Glutamatergic neuron (in vitro differentiated cells): Measurements from ENCODE around the gene DDX47. TPM values are rescaled to one million over a fixed set of nuclear protein-coding genes. Genes with fewer than 3 reads are reported as not detected.
"Not testable (repeated sequence)": the region's sequence is repeated elsewhere in the genome, so short reads cannot be mapped to it uniquely, and the experiment has no call there.

Experiments
- DNase-seq: peaks from one replicate; pipeline ENCODE4 v3.0.0; 2022
- H3K27ac Mint-ChIP-seq: one replicate; pipeline ENCODE4 v1.8.0; 2020; ENCODE audit warnings: mild to moderate bottlenecking, mixed read lengths, inconsistent platforms; ENCODE audit not compliant: unreplicated experiment
- H3K27me3 Mint-ChIP-seq: one replicate; pipeline ENCODE4 v1.8.0; 2020; ENCODE audit warnings: mild to moderate bottlenecking, moderate library complexity, mixed read lengths, inconsistent platforms; ENCODE audit not compliant: unreplicated experiment
- H3K36me3 Mint-ChIP-seq: one replicate; pipeline ENCODE4 v1.8.0; 2020; ENCODE audit warnings: mild to moderate bottlenecking, mixed read lengths, inconsistent platforms; ENCODE audit not compliant: unreplicated experiment
- H3K4me1 Mint-ChIP-seq: one replicate; pipeline ENCODE4 v1.8.0; 2020; ENCODE audit warnings: mild to moderate bottlenecking, low read depth, mixed read lengths, inconsistent platforms; ENCODE audit not compliant: unreplicated experiment
- H3K4me3 Mint-ChIP-seq: one replicate; pipeline ENCODE4 v1.8.0; 2020; ENCODE audit warnings: mild to moderate bottlenecking, mixed read lengths, inconsistent platforms; ENCODE audit not compliant: unreplicated experiment
- H3K9me3 Mint-ChIP-seq: one replicate; pipeline ENCODE4 v1.8.0; 2020; ENCODE audit warnings: mild to moderate bottlenecking, moderate library complexity, mixed read lengths, inconsistent platforms; ENCODE audit not compliant: unreplicated experiment
- CTCF ChIP-seq: fragments of 200-600 bp; sonication (generic); IDR thresholded peaks from one replicate; pipeline ENCODE4 v1.5.0; 2021; ENCODE audit not compliant: partially characterized antibody, unreplicated experiment
- total RNA-seq: library from RNA; stranded (reverse); fragmentation: NEBNext Ultra II Directional; extraction: Animal tissue kit (Norgen Biotek cat#: 25700); gene quantifications from one replicate; pipeline ENCODE4 v1.2.1, GENCODE V29; 2021; ENCODE audit not compliant: unreplicated experiment

The DDX47 gene
- total RNA-seq, 1 donor from 2014 or later: 31.0 TPM

- DNase-seq: no peak
- no peak overlapping the region for H3K27ac Mint-ChIP-seq
- H3K4me1 Mint-ChIP-seq: peaks cover 3% of the 10 kb centered on the region
- no peak overlapping the region for H3K4me3 Mint-ChIP-seq
- H3K9me3 Mint-ChIP-seq: peaks cover 3% of the 10 kb centered on the region
- peaks cover 3% of the 10 kb centered on the region for H3K27me3 Mint-ChIP-seq
- no peak for TF ChIP-seq CTCF
- no peaks in the 10 kb centered on the region for H3K36me3 Mint-ChIP-seq
Observed at GRCh38 chr12:12803186-12803585, 10.0 kb upstream of the DDX47 start.

GRCh38 chr12:12804011-12804410, 9.1 kb upstream of the DDX47 start:
- Mint-ChIP-seq H3K27ac (no peak overlapping the region), H3K36me3 (no peaks in the 10 kb centered on the region), H3K4me3 (no peak overlapping the region), H3K27me3 (peaks cover 3% of the 10 kb centered on the region), H3K9me3 (peaks cover 3% of the 10 kb centered on the region), H3K4me1 (peaks cover 4% of the 10 kb centered on the region)
- no peak for DNase-seq
- TF ChIP-seq CTCF: no peak

DNA sequence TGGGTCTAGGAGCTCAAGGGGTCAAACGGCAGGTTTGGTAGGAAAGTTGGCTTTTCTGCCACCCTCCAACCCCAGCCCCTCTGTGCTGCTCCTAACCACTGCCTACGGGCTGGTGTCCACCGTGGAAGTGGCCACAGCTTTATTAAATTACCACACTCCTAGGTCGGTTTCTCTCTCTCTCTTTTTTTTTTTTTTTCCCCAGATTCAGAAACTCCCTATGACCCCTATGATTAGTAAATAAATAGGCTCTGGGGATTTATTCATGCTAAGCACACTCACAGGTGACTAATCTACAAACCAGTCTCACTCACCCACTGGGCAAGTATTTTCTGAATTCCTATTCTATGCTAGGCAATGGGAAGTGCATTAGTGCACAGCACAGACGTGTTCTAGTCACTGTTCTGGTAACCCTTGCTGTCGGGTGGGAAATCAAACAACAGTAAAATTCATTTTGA, 8.7 kb upstream of the DDX47 start:
- no peak for DNase-seq
- Mint-ChIP-seq H3K4me3 (no peak overlapping the region), H3K27me3 (peaks cover 6% of the 10 kb centered on the region), H3K27ac (no peak overlapping the region), H3K9me3 (peaks cover 3% of the 10 kb centered on the region), H3K36me3 (no peaks in the 10 kb centered on the region), H3K4me1 (peaks cover 4% of the 10 kb centered on the region)
- TF ChIP-seq CTCF: no peak

DNA sequence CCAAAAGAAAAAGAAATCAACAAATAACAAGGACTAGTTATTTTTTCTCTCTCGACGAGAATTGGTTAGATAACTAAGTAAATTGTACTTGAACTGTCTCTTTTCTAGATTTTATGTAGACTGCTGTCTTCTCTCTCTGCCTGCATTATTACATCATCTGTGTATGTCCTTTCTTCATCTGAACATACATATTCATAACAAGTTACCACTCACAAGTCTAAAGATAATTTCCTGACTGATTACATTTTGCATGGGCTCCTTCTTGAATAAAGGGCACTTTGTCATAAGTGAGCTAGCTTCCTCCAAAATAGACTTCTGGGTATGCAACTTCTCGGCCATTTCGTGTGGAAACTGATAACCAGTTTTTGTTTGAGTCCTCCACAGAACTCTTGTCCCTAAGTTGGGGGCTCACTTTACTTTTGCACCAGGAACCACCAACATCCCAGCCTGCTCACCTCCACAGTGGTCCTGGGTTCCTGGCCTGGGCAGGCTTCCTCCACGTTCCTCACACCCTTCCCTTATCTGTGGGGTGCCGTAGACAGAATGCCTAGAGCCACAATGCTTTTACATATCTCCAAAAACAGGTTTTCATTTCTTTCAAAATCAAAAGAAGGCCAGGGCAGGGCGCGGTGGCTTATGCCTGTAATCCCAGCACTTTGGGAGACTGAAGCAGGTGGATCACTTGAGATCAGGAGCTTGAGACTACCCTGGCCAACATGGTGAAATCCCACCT, 6.2 kb upstream of the DDX47 start:
- Mint-ChIP-seq H3K27me3 (peaks cover 6% of the 10 kb centered on the region), H3K27ac (no peak overlapping the region), H3K4me1 (peaks cover 4% of the 10 kb centered on the region), H3K9me3 (no peaks in the 10 kb centered on the region), H3K36me3 (no peaks in the 10 kb centered on the region), H3K4me3 (no peak overlapping the region)
- no peak for DNase-seq
- TF ChIP-seq CTCF: no peak

- H3K4me3 Mint-ChIP-seq, H3K4me1 Mint-ChIP-seq, H3K9me3 Mint-ChIP-seq, DNase-seq, H3K27me3 Mint-ChIP-seq, H3K36me3 Mint-ChIP-seq, H3K27ac Mint-ChIP-seq: not testable (repeated sequence)
Observed at GRCh38 chr12:12807517-12807903, 5.6 kb upstream of the DDX47 start.
